Astrocyte (in vitro differentiated cells and primary cell): Measurements from ENCODE around the gene BPIFB3. TPM values are rescaled to one million over a fixed set of nuclear protein-coding genes. Genes with fewer than 3 reads are reported as not detected.

Experiments used
- DNase-seq: peaks from one replicate; pipeline ENCODE4 v3.0.0-alpha.2; 2010; ENCODE audit warnings: low read depth
- FAIRE-seq: peaks from 2 replicates; lab custom pipeline; 2011; peaks lifted over from hg19 to GRCh38; lab: Jason Lieb, UNC
- H2AFZ ChIP-seq: 2 replicates; pipeline ENCODE4 v1.6.0; 2012; ENCODE audit warnings: low read depth, low read length, inconsistent platforms
- H3K27ac ChIP-seq: 2 replicates; pipeline ENCODE4 v1.5.1; 2011; ENCODE audit warnings: low read depth, low read length, inconsistent platforms
- H3K27me3 ChIP-seq: 2 replicates; pipeline ENCODE4 v1.6.0; 2011; ENCODE audit warnings: low read length, inconsistent platforms; ENCODE audit not compliant: insufficient read depth
- H3K36me3 ChIP-seq: 2 replicates; pipeline ENCODE4 v1.5.1; 2011; ENCODE audit warnings: low read length, inconsistent platforms; ENCODE audit not compliant: insufficient read depth
- H3K4me1 ChIP-seq: 2 replicates; pipeline ENCODE4 v1.5.1; 2011; ENCODE audit warnings: low read length, inconsistent platforms; ENCODE audit not compliant: insufficient read depth
- H3K4me2 ChIP-seq: 2 replicates; pipeline ENCODE4 v1.6.0; 2012; ENCODE audit warnings: low read length, inconsistent platforms
- H3K4me3 ChIP-seq: 2 replicates; pipeline ENCODE4 v1.5.1; 2011; ENCODE audit warnings: low read depth, mild to moderate bottlenecking, low read length, inconsistent platforms; ENCODE audit not compliant: insufficient read depth
- H3K79me2 ChIP-seq: 2 replicates; pipeline ENCODE4 v1.6.0; 2012; ENCODE audit warnings: mild to moderate bottlenecking, low read length, inconsistent platforms; ENCODE audit not compliant: insufficient read depth
- H3K9ac ChIP-seq: 2 replicates; pipeline ENCODE4 v1.6.0; 2012; ENCODE audit warnings: mild to moderate bottlenecking, low read length, inconsistent platforms
- H3K9me3 ChIP-seq: 2 replicates; pipeline ENCODE4 v1.5.1; 2012; ENCODE audit warnings: low read depth, mild to moderate bottlenecking, low read length, inconsistent platforms; ENCODE audit not compliant: insufficient read depth
- H4K20me1 ChIP-seq: 2 replicates; pipeline ENCODE4 v1.6.0; 2012; ENCODE audit warnings: low read length, inconsistent platforms; ENCODE audit not compliant: insufficient read depth
- H3K27ac Mint-ChIP-seq: one replicate; pipeline ENCODE4 v1.8.0; 2021; ENCODE audit warnings: mild to moderate bottlenecking, mixed read lengths; ENCODE audit not compliant: unreplicated experiment
- H3K27me3 Mint-ChIP-seq: one replicate; pipeline ENCODE4 v1.8.0; 2021; ENCODE audit warnings: low read depth, mixed read lengths; ENCODE audit not compliant: unreplicated experiment
- H3K36me3 Mint-ChIP-seq: one replicate; pipeline ENCODE4 v1.8.0; 2021; ENCODE audit warnings: low read depth, mixed read lengths; ENCODE audit not compliant: unreplicated experiment
- H3K4me1 Mint-ChIP-seq: one replicate; pipeline ENCODE4 v1.8.0; 2021; ENCODE audit warnings: low read depth, mixed read lengths; ENCODE audit not compliant: unreplicated experiment
- H3K4me3 Mint-ChIP-seq: one replicate; pipeline ENCODE4 v1.8.0; 2021; ENCODE audit warnings: mild to moderate bottlenecking, moderate library complexity, mixed read lengths; ENCODE audit not compliant: unreplicated experiment
- H3K9me3 Mint-ChIP-seq: one replicate; pipeline ENCODE4 v1.8.0; 2021; ENCODE audit warnings: mild to moderate bottlenecking, mixed read lengths; ENCODE audit not compliant: unreplicated experiment
- EZH2 ChIP-seq: IDR thresholded peaks from 2 replicates; pipeline ENCODE4 v1.6.1; 2012; ENCODE audit warnings: mild to moderate bottlenecking, low read length, inconsistent platforms; ENCODE audit not compliant: insufficient read depth
- total RNA-seq: library from RNA; stranded (reverse); gene quantifications from 2 replicates; pipeline ENCODE4 v1.2.1, GENCODE V29; 2021
- TF ChIP-seq, protein P1 (sequence below): IDR thresholded peaks from 2 replicates; pipeline ENCODE4 v1.5.1; 2011; ENCODE audit warnings: low read depth, mild to moderate bottlenecking, inconsistent platforms, low read length, moderate library complexity; ENCODE audit not compliant: insufficient read depth

BPIFB3 gene
- total RNA-seq, 1 donor from 2014 or later, result not detected

DNA sequence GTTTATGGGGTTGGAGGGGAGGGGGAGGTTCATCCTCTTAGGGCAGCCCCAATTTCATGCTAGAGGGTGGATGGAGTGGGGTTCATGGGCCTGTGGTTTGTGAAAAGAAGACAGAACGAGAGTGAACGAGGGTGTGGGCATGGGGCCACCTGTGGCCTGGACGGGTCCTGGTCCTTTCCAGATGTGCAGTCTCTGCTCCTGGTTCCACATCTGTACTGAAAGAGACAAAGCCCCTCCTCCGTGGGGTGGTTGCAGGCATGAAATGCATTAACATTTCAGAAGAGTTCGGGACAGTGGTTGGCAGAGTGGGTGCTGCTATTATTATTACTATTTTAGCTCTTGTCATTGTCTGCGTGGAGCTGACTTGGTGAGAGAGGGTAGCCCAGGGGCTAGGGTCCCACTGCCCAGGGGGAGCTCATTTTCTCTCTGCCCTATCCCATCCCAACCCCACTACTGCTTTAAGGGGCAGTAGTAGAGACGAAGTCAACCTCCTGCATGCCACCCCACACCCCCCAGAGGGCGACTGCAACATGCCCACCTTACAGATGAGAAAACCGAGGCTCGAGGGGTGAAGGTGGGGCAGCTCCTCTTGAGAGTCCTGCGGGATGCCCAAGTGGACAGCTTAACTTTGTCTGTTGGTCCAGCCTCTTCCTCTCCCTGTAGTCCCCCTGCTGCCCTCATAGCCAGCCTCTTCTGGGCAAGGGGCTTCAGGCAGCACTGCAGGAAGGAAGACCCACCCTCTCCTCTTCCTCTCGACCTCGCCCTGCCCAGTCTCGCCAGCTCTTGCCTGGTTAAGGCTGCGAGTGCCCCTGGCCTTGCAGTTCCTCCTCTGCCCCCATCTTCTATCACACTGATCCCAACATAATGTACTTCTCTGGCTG, 37.8 kb upstream of the BPIFB3 start:
- Histone ChIP-seq H2AFZ (no peak overlapping the region), H3K4me1 (no peaks in the 10 kb centered on the region), H3K27me3 (no peaks in the 10 kb centered on the region), H3K36me3 (no peaks in the 10 kb centered on the region), H3K79me2 (no peaks in the 10 kb centered on the region), H3K27ac (no peak overlapping the region), H3K9ac (no peak overlapping the region), H3K4me2 (no peak overlapping the region), H4K20me1 (no peaks in the 10 kb centered on the region), H3K9me3 (no peaks in the 10 kb centered on the region), H3K4me3 (no peak overlapping the region)
- Mint-ChIP-seq H3K9me3 (no peaks in the 10 kb centered on the region), H3K27ac (no peak overlapping the region), H3K4me3 (no peak overlapping the region), H3K4me1 (no peaks in the 10 kb centered on the region), H3K36me3 (no peaks in the 10 kb centered on the region), H3K27me3 (peaks cover 68% of the 10 kb centered on the region)
- no peak for TF ChIP-seq EZH2
- TF ChIP-seq, protein P1, sequence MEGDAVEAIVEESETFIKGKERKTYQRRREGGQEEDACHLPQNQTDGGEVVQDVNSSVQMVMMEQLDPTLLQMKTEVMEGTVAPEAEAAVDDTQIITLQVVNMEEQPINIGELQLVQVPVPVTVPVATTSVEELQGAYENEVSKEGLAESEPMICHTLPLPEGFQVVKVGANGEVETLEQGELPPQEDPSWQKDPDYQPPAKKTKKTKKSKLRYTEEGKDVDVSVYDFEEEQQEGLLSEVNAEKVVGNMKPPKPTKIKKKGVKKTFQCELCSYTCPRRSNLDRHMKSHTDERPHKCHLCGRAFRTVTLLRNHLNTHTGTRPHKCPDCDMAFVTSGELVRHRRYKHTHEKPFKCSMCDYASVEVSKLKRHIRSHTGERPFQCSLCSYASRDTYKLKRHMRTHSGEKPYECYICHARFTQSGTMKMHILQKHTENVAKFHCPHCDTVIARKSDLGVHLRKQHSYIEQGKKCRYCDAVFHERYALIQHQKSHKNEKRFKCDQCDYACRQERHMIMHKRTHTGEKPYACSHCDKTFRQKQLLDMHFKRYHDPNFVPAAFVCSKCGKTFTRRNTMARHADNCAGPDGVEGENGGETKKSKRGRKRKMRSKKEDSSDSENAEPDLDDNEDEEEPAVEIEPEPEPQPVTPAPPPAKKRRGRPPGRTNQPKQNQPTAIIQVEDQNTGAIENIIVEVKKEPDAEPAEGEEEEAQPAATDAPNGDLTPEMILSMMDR, result no peak
- FAIRE-seq (no peak), DNase-seq (no peak)

DNA sequence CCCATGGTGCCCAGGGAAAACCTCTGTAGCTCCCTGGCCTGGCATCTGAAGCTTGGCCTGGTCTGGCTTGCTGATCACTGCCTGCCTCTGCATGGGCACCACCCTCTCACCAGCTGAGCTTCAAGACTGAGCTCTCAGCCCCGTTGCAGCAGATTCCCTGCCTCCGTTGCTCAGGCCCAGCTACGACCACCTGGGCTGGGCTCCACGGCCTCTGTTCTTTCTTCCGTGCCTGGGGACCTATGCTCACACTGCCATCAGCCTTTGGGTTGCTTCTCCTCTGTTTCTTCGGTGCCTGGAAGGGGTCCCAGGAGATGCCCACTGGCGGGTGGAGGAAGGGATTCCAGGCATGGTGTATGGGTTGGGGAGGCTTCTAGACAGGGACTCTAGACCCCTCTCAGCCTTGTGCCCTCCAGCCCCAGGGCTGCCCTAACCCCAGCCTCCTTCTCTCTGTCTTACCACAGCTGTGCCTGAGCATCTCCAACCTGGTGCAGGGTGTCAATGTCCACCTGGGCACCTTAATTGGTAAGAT, 37.1 kb upstream of the BPIFB3 start:
- Histone ChIP-seq H3K4me3 (no peak overlapping the region), H3K79me2 (no peaks in the 10 kb centered on the region), H3K27ac (no peak overlapping the region), H3K27me3 (no peaks in the 10 kb centered on the region), H3K9me3 (no peaks in the 10 kb centered on the region), H3K4me2 (no peak overlapping the region), H3K9ac (no peak overlapping the region), H2AFZ (no peak overlapping the region), H3K36me3 (no peaks in the 10 kb centered on the region), H3K4me1 (no peaks in the 10 kb centered on the region), H4K20me1 (no peaks in the 10 kb centered on the region)
- TF ChIP-seq, protein P1, result no peak
- TF ChIP-seq EZH2, result no peak
- FAIRE-seq (no peak), DNase-seq (no peak)
- Mint-ChIP-seq H3K27ac (no peak overlapping the region), H3K4me3 (no peak overlapping the region), H3K9me3 (no peaks in the 10 kb centered on the region), H3K36me3 (no peaks in the 10 kb centered on the region), H3K27me3 (peaks cover 66% of the 10 kb centered on the region), H3K4me1 (no peaks in the 10 kb centered on the region)

DNA sequence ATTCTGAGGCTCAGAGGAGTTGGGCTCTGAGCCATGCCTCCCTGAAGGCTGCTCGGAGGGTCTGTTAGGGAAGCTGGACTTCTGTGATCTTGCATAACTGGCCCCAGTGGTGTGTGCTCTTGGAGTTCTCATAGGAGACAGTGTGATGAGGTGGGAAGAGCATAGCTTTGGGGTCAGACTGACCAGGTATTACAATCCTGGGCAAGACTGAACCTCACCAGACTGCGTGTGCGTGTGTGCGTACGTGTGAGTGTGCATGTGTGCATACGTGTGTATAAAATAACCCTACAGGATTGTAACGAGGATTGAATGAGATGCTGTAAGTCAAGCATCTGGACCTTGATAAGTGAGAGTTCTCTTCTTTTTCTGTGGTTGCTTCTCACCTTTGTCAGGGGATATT, 36.2 kb upstream of the BPIFB3 start:
- no peak overlapping the region for H2AFZ ChIP-seq
- DNase-seq, result no peak
- H3K79me2 ChIP-seq, result no peaks in the 10 kb centered on the region
- no peaks in the 10 kb centered on the region for H3K27me3 ChIP-seq
- H3K27me3 Mint-ChIP-seq, result peaks cover 67% of the 10 kb centered on the region
- H3K4me3 ChIP-seq, result no peak overlapping the region
- TF ChIP-seq, protein P1, result no peak
- TF ChIP-seq EZH2, result no peak
- H3K9me3 Mint-ChIP-seq, result no peaks in the 10 kb centered on the region
- H3K36me3 Mint-ChIP-seq, result no peaks in the 10 kb centered on the region
- no peak overlapping the region for H3K4me2 ChIP-seq
- H3K4me1 ChIP-seq, result no peaks in the 10 kb centered on the region
- no peaks in the 10 kb centered on the region for H3K9me3 ChIP-seq
- no peak overlapping the region for H3K9ac ChIP-seq
- H3K27ac ChIP-seq, result no peak overlapping the region
- H3K4me3 Mint-ChIP-seq, result no peak overlapping the region
- H4K20me1 ChIP-seq, result no peaks in the 10 kb centered on the region
- no peak for FAIRE-seq
- no peaks in the 10 kb centered on the region for H3K4me1 Mint-ChIP-seq
- H3K36me3 ChIP-seq, result no peaks in the 10 kb centered on the region
- H3K27ac Mint-ChIP-seq, result no peak overlapping the region
